T47D (cell line): ENCODE measurements around the gene SYNM.

ENCODE experiments used
- DNase-seq, 2 experiments: peaks; one replicate each; pipeline versions ENCODE4 v3.0.0 to v3.0.0-alpha.2; 2011 to 2012; ENCODE audit warnings: low read depth in 1 of 2, low spot score in 1 of 2
- JUND ChIP-seq: IDR thresholded peaks from 2 replicates; pipeline ENCODE4 v1.6.1; 2012; ENCODE audit warnings: low read depth
- in situ Hi-C: cut with HindIII; loops from 2 replicates; pipeline ENCODE4 v1.10.0; 2016; ENCODE audit warnings: low sequenced_read_pairs, low pct_unique_long_range_greater_than_20kb

The SYNM gene

DNA sequence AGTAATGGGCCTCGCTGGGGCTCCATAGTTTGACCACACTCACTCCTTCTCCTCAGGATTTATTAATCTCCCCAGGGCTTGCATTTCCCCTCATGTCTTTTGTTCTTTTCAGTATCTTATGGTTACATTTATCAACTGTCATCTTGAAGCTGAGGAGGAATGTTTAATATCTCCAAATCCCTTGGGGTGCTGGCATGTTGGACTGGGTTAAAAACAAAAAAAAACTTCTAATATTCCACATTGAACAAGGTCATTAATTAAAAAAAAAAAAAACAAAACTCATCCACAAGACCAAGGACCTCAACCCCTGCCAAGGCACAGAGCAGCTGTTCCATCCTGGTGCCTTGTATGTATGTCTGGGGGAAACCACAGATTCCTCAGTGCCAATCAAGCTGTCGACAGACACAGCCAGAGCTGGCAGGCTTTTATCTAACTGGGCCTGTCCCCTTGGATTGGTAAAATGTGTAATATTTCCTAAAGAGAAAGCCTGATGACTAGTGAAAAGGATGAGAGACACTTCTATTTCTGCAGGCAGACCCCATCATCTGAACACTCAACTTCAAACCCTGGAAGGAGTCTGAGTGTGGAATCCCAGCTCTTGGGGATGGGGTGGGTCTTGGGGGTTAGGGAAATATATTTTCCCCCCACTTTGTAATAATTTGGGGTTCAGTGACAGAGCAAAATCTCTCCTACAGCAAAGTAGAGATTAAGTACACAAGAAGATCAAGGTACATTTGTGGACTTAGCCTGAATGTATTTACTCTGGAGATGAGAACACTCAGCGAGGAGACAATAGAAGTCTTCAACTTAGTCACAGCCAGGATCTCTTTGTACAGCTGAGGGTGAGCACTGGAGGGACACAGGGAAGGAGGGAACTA, 75.4 kb downstream of the SYNM start:
- DNase-seq = no peak
- no peak for TF ChIP-seq JUND
- in situ Hi-C loops = no loop called here

DNA sequence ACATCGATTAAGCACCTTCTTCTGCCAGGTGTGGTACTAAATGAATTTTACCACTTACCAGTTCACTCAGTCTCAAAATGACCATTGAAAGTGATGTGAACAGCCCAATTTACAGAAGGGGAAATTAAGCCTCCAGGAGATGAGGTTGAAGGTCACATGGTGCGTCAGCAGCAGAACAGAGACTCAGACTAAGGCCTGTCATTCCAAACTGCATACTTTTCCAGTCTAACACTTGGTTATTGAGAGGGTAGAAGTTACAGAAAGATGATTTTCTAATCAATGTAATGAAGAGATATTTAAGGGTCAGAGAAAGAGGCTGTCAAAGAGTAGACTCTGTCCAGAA, 76.1 kb downstream of the SYNM start:
- TF ChIP-seq JUND = no peak
- DNase-seq = no peak
- in situ Hi-C loops = no loop called here

DNA sequence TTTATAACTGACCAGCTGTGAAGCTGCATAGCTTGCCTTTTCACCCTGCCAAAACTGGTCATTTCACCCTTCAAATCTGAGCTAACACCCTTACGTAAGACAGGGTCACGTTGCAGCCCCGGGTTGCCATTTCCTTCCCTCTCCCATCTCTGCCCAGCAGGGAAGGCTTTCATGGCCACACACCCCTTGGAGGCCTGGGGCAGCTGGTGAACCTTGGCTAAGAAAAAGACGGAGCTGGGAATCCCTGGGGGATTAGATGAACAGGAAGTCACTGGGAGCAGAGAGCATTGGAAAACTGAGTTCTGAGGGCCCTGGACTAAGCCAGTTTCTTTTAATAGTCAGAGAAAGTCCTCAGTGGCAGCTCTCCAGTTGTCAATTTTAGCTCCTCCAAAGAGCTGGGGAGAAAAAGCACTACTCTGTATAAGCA, 76.7 kb downstream of the SYNM start:
- TF ChIP-seq JUND = no peak
- DNase-seq = no peak
- in situ Hi-C loops = no loop called here

DNA sequence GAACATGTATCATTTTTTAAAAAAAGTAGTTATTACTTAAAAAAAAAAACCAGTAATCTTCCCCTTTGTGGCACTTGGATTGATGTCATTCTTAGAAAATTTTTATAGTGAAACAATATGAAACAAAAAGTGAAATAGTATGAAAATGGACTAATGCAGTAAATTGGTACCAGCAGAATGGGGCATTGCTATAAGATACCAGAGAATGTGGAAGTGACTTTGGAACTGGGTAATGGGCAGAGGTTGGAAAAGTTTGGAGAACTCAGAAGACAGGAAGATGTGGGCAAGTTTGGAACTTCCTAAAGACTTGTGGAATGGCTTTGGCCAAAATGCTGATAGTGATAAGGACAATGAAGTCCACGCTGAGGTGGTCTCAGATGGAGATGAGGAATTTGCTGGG, 77.9 kb downstream of the SYNM start:
- DNase-seq = no peak
- no peak for TF ChIP-seq JUND
- in situ Hi-C loops = no loop called here
